H1 (cell line): ENCODE results near the gene CYB5B. TPM values are rescaled to one million over a fixed set of nuclear protein-coding genes. Genes with fewer than 3 reads are reported as not detected.

ENCODE experiments used
- CTCF ChIA-PET: fragments of 300-600 bp; sonication (Branson Sonifier 250); formaldehyde crosslinking; loops from one replicate; lab custom pipeline; 2021; ENCODE audit not compliant: partially characterized antibody; lab: Charles Lee
- POLR2A ChIA-PET: fragments of 300-600 bp; sonication (Branson Sonifier 250); formaldehyde crosslinking; loops from one replicate; lab custom pipeline; 2021; ENCODE audit warnings: inconsistent platforms; ENCODE audit not compliant: partially characterized antibody; lab: Charles Lee
- DNase-seq, 2 experiments: peaks; one replicate each; pipeline versions ENCODE4 v3.0.0 to v3.0.0-alpha.2; 2010 to 2022; ENCODE audit warnings: low spot score in 2 of 2, low read depth in 1 of 2, mixed read lengths in 1 of 2
- FAIRE-seq: peaks from 2 replicates; lab custom pipeline; 2011; peaks lifted over from hg19 to GRCh38; lab: Jason Lieb, UNC
- H2AFZ ChIP-seq: 2 replicates; pipeline ENCODE4 v1.8.1; 2012; ENCODE audit warnings: low read length, inconsistent platforms
- H2AK5ac ChIP-seq: 2 replicates; pipeline ENCODE4 v1.6.1; 2013; ENCODE audit warnings: low read depth, low read length
- H2BK120ac ChIP-seq: replicated peaks from 2 replicates; pipeline ENCODE3; 2013; ENCODE audit warnings: low read depth, low read length, inconsistent platforms
- H2BK12ac ChIP-seq: 2 replicates; pipeline ENCODE4 v1.6.1; 2013; ENCODE audit warnings: low read depth, low read length
- H2BK15ac ChIP-seq: 2 replicates; pipeline ENCODE4 v1.6.1; 2013; ENCODE audit warnings: low read length
- H2BK20ac ChIP-seq: 2 replicates; pipeline ENCODE4 v1.6.1; 2013; ENCODE audit warnings: low read length
- H2BK5ac ChIP-seq: 2 replicates; pipeline ENCODE4 v1.6.1; 2013; ENCODE audit warnings: low read depth, low read length
- H3K14ac ChIP-seq: 2 replicates; pipeline ENCODE4 v1.6.1; 2013; ENCODE audit warnings: inconsistent platforms; ENCODE audit not compliant: insufficient read length
- H3K18ac ChIP-seq: 2 replicates; pipeline ENCODE4 v1.6.1; 2013; ENCODE audit warnings: low read length; ENCODE audit errors: extremely low read depth
- H3K23ac ChIP-seq: 2 replicates; pipeline ENCODE4 v1.6.1; 2013; ENCODE audit warnings: inconsistent platforms; ENCODE audit not compliant: insufficient read length
- H3K23me2 ChIP-seq: 2 replicates; pipeline ENCODE4 v1.6.1; 2013; ENCODE audit warnings: low read depth, low read length
- H3K27ac ChIP-seq: 2 replicates; pipeline ENCODE4 v1.6.1; 2011; ENCODE audit warnings: low read depth, low read length, inconsistent platforms
- H3K27me3 ChIP-seq, 4 experiments: replicated peaks in 1 of 4; 1 replicate in 1 of 4; 2 replicates in 3 of 4; pipeline versions ENCODE4 v1.6.1 to v1.8.1; 2011 to 2013; ENCODE audit warnings: low read length in 3 of 4, mild to moderate bottlenecking in 3 of 4, inconsistent platforms in 2 of 4, mixed read lengths in 2 of 4, moderate library complexity in 1 of 4; ENCODE audit not compliant: control insufficient read depth in 3 of 4, insufficient read depth in 3 of 4; ENCODE audit errors: extremely low read depth in 1 of 4
- H3K36me3 ChIP-seq, 4 experiments: 2 replicates each; pipeline versions ENCODE4 v1.6.1 to v1.8.1; 2011 to 2013; ENCODE audit warnings: mild to moderate bottlenecking in 4 of 4, low read length in 3 of 4, moderate library complexity in 2 of 4, control low read depth in 1 of 4, inconsistent platforms in 1 of 4; ENCODE audit not compliant: insufficient read depth in 4 of 4, control insufficient read depth in 2 of 4
- H3K4ac ChIP-seq: replicated peaks from 2 replicates; pipeline ENCODE3; 2013; ENCODE audit warnings: low read length, low read depth, mixed read lengths, inconsistent platforms; ENCODE audit not compliant: insufficient read length
- H3K4me1 ChIP-seq, 4 experiments: replicated peaks in 1 of 4; 1 replicate in 1 of 4; 2 replicates in 3 of 4; pipeline versions ENCODE4 v1.6.1 to v1.8.1; 2011 to 2013; ENCODE audit warnings: low read length in 3 of 4, inconsistent platforms in 2 of 4, mixed read lengths in 1 of 4; ENCODE audit not compliant: insufficient read depth in 4 of 4, control insufficient read depth in 3 of 4
- H3K4me2 ChIP-seq, 2 experiments: 2 replicates each; pipeline versions ENCODE4 v1.6.1 to v1.8.1; 2011 to 2013; ENCODE audit warnings: low read depth in 2 of 2, low read length in 2 of 2, control low read depth in 1 of 2, inconsistent platforms in 1 of 2, mild to moderate bottlenecking in 1 of 2; ENCODE audit not compliant: insufficient read depth in 1 of 2
- H3K4me3 ChIP-seq, 4 experiments: fragments of 200-600, 300-600 bp in 1 of 4; sonication (generic), shearing (Covaris generic), sonication (Bioruptor Twin) in 1 of 4; 2 replicates each; pipeline versions ENCODE4 v1.5.1 to v1.8.1; 2011 to 2016; ENCODE audit warnings: low read length in 4 of 4, low read depth in 3 of 4, control low read depth in 2 of 4, inconsistent platforms in 2 of 4, mild to moderate bottlenecking in 2 of 4, mixed read lengths in 1 of 4, moderate library complexity in 1 of 4; ENCODE audit not compliant: insufficient read depth in 2 of 4; ENCODE audit errors: extremely low read depth in 1 of 4
- H3K56ac ChIP-seq: replicated peaks from 2 replicates; pipeline ENCODE3; 2013; ENCODE audit warnings: low read depth, mild to moderate bottlenecking, mixed read lengths, low read length, inconsistent platforms; ENCODE audit not compliant: insufficient read length
- H3K79me1 ChIP-seq: 2 replicates; pipeline ENCODE4 v1.6.1; 2013; ENCODE audit warnings: low read depth, low read length, control low read depth
- H3K79me2 ChIP-seq, 2 experiments: 2 replicates each; pipeline versions ENCODE4 v1.6.1 to v1.8.1; 2012 to 2013; ENCODE audit warnings: low read length in 2 of 2, mild to moderate bottlenecking in 2 of 2, inconsistent platforms in 1 of 2; ENCODE audit not compliant: insufficient read depth in 2 of 2, control insufficient read depth in 1 of 2
- H3K9ac ChIP-seq, 4 experiments: replicated peaks in 1 of 4; 1 replicate in 1 of 4; 2 replicates in 3 of 4; pipeline versions ENCODE4 v1.6.1 to v1.8.1; 2011 to 2013; ENCODE audit warnings: low read depth in 3 of 4, low read length in 3 of 4, control low read depth in 2 of 4, mild to moderate bottlenecking in 2 of 4, moderate library complexity in 2 of 4, inconsistent platforms in 1 of 4; ENCODE audit errors: extremely low read depth in 1 of 4
- H3K9me3 ChIP-seq, 2 experiments: 2 replicates each; pipeline versions ENCODE4 v1.6.1 to v1.8.1; 2012 to 2013; ENCODE audit warnings: mild to moderate bottlenecking in 2 of 2, moderate library complexity in 2 of 2, control low read depth in 1 of 2, inconsistent platforms in 1 of 2, low read depth in 1 of 2, low read length in 1 of 2, mixed read lengths in 1 of 2; ENCODE audit not compliant: insufficient read depth in 2 of 2
- H4K20me1 ChIP-seq, 2 experiments: replicated peaks in 1 of 2; 2 replicates each; pipeline versions ENCODE3 to v1.8.1; 2011 to 2013; ENCODE audit warnings: inconsistent platforms in 2 of 2, low read length in 2 of 2, mild to moderate bottlenecking in 1 of 2; ENCODE audit not compliant: insufficient read depth in 2 of 2, control insufficient read depth in 1 of 2
- H4K5ac ChIP-seq: 2 replicates; pipeline ENCODE4 v1.6.1; 2013; ENCODE audit warnings: low read length, low read depth, mixed read lengths, inconsistent platforms; ENCODE audit not compliant: insufficient read length
- H4K8ac ChIP-seq: 2 replicates; pipeline ENCODE4 v1.8.0; 2013; ENCODE audit warnings: mild to moderate bottlenecking, moderate library complexity, low read length, inconsistent platforms; ENCODE audit not compliant: insufficient read depth; ENCODE audit errors: extremely low read depth
- H4K91ac ChIP-seq: replicated peaks from 2 replicates; pipeline ENCODE3; 2013; ENCODE audit warnings: low read length, mixed read lengths, inconsistent platforms; ENCODE audit not compliant: insufficient read length
- BCL11A ChIP-seq, 2 experiments: IDR thresholded peaks; one replicate each; pipeline ENCODE4 v1.6.1; 2011; ENCODE audit warnings: low read depth in 2 of 2, low read length in 2 of 2, mild to moderate bottlenecking in 2 of 2
- CEBPB ChIP-seq: IDR thresholded peaks from 2 replicates; pipeline ENCODE4 v1.6.1; 2012; ENCODE audit warnings: low read depth, low read length
- GTF2F1 ChIP-seq: IDR thresholded peaks from 2 replicates; pipeline ENCODE4 v1.6.1; 2012; ENCODE audit warnings: low read depth, low read length, improper control_type of control experiment, borderline replicate concordance
- KDM1A ChIP-seq: fragments of 200-600, 300-600 bp; sonication (generic); IDR thresholded peaks from 2 replicates; pipeline ENCODE4 v1.7.1; 2016; ENCODE audit warnings: mild to moderate bottlenecking, low read length, borderline replicate concordance
- POLR2A ChIP-seq, 2 experiments: IDR thresholded peaks; 1 replicate in 1 of 2; 2 replicates in 1 of 2; pipeline ENCODE4 v1.6.1; 2011; ENCODE audit warnings: low read depth in 2 of 2, low read length in 2 of 2, mild to moderate bottlenecking in 2 of 2; ENCODE audit errors: control extremely low read depth in 1 of 2
- SRF ChIP-seq: IDR thresholded peaks from 2 replicates; pipeline ENCODE4 v1.6.1; 2011; ENCODE audit warnings: mild to moderate bottlenecking, low read depth, low read length, moderate library complexity
- WGBS, 2 experiments: shearing (Covaris generic) in 1 of 2; methylation state at CpG; one replicate each; pipeline versions ENCODE4 v1.1.6 to v1.1.7; 2013 to 2015; ENCODE audit warnings: low lambda C conversion rate in 2 of 2, mixed read lengths in 2 of 2, inconsistent platforms in 1 of 2, low coverage in 1 of 2, missing lambda C conversion rate in 1 of 2; ENCODE audit not compliant: insufficient replicate concordance in 2 of 2, insufficient coverage in 1 of 2, insufficient read length in 1 of 2; ENCODE audit errors: extremely low coverage in 1 of 2, missing lambda C conversion rate in 1 of 2; 5-methylcytosine and 5-hydroxymethylcytosine counted together
- polyA plus RNA-seq, 7 experiments: library from polyadenylated mRNA; depleted of rRNA in 3 of 7; stranded (reverse) in 5 of 7; unstranded in 2 of 7; fragments of >200 nt in 5 of 7; fragments of 200-250 nt in 2 of 7; gene quantifications; 1 replicate in 5 of 7; 2 replicates in 1 of 7; 4 replicates in 1 of 7; pipeline versions ENCODE4 v1.2.1 to v1.2.3, GENCODE V29; 2011 to 2013; ENCODE audit warnings: missing spikeins in 2 of 7, mixed read lengths in 2 of 7
- total RNA-seq: library from RNA; stranded (reverse); fragmentation: NEBNext Ultra II Directional; extraction: Animal tissue kit (Norgen Biotek cat#: 25700); gene quantifications from 2 replicates; pipeline ENCODE4 v1.2.1, GENCODE V29; 2021

The CYB5B gene
- total and polyA plus RNA-seq, 2 of the 8 experiments (the other 6 are each of a cell fraction or from before 2014, with no cell fraction given): 108 to 127 TPM

DNA sequence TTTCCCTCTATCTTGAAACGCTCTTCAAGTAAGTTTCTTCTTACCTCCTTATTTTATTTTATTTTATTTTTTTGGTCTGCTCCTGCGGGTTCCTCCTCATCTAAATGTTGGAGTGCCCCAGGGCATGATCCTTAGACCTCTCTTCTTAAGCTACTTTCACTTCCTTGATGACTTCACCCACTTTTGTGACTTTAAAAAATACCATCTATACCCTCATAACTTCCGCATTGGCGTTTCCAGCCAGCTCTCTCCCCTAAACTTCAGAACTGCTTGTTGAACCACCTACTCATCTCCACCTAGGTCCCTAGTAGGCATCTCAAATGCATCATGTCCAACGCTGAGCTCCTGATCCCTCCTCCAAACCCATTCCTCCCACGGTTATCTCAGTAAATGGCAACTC, 89.9 kb downstream of the CYB5B start:
- H4K5ac ChIP-seq: no peak overlapping the region
- H3K14ac ChIP-seq: no peak overlapping the region
- peak overlapping the region; percentile 20; the same call in 1 of the 2 replicates for H2AFZ ChIP-seq
- H3K23me2 ChIP-seq: no peaks in the 10 kb centered on the region; the same call in 1 of the 2 replicates
- H2BK120ac ChIP-seq: no peak overlapping the region
- H2BK5ac ChIP-seq: no peak overlapping the region
- H3K56ac ChIP-seq: no peak overlapping the region
- H3K4ac ChIP-seq: no peak overlapping the region
- H2BK12ac ChIP-seq: no peak overlapping the region
- H3K9me3 ChIP-seq: no peaks in the 10 kb centered on the region
- no peak overlapping the region for H3K18ac ChIP-seq
- no peak overlapping the region; the same call in 1 of the 2 replicates for H2BK15ac ChIP-seq
- no peaks in the 10 kb centered on the region for H3K79me2 ChIP-seq
- ChIA-PET POLR2A (interaction anchor here (1.1 kb wide), 1 partner anchor 16 kb away, joined by 3 read pairs; no protein-coding TSS in a partner anchor), CTCF (interaction anchor here (0.6 to 1.1 kb wide), 2 partner anchors 19 to 37 kb away, joined by 4 to 6 read pairs; no protein-coding TSS in a partner anchor)
- no peak overlapping the region for H3K4me3 ChIP-seq
- no peaks in the 10 kb centered on the region for H3K79me1 ChIP-seq
- no peak overlapping the region for H3K4me2 ChIP-seq
- H3K9ac ChIP-seq: no peak overlapping the region
- H4K20me1 ChIP-seq: no peaks in the 10 kb centered on the region
- H3K27ac ChIP-seq: no peak overlapping the region
- H4K8ac ChIP-seq: no peak overlapping the region
- whole genome bisulfite sequencing, 2 experiments: 94% methylated on average over 6 of the region's 6 CpGs; no CpG with 5 or more reads in 1 of the 2 experiments
- FAIRE-seq (no peak), DNase-seq (no peak)
- no peak overlapping the region for H3K23ac ChIP-seq
- H3K36me3 ChIP-seq: no peaks in the 10 kb centered on the region
- no peaks in the 10 kb centered on the region for H3K27me3 ChIP-seq
- no peak overlapping the region for H2BK20ac ChIP-seq
- H3K4me1 ChIP-seq: no peaks in the 10 kb centered on the region
- H2AK5ac ChIP-seq: no peak overlapping the region
- no peak overlapping the region for H4K91ac ChIP-seq
- TF ChIP-seq KDM1A (no peak), CEBPB (no peak), GTF2F1 (no peak), BCL11A (IDR thresholded peaks at IDR 0.05; ENCODE audit: low read depth in 2 of 2, low read length in 2 of 2) (no peak), SRF (no peak), POLR2A (IDR thresholded peaks at IDR 0.05; ENCODE audit: control extremely low read depth in 1 of 2, low read depth in 2 of 2, low read length in 2 of 2) (no peak)
